GM19025 (cell line): ENCODE results near the gene SPANXD.
"Not testable (repeated sequence)": the region's sequence is repeated elsewhere in the genome, so short reads cannot be mapped to it uniquely, and the experiment has no call there.

Experiments used
- ATAC-seq: cut with Tn5 transposase; IDR thresholded peaks from one replicate; pipeline ENCODE4 v1.9.1; 2021; ENCODE audit warnings: mild to moderate bottlenecking, low read depth, moderate library complexity; ENCODE audit not compliant: unreplicated experiment

SPANXD gene

DNA sequence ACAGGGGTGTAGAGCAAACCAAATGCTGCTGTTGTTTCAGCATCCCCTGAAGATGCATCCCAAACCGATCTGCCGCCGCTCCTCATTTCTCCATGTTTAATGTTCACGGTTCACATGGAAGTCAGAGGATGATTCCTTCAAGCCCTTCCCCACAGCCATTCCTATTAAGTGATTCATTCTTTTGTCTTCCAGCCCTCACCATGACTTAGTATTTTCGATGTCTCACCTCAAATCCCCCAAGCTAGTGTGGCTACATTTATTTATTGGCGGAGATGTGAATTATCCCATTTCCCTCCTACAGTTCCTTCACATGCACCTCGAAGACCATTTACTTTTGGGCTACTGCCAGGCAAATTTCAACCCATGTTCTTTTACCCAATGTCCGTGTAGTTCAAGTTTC, at the start of gene SPANXD:
Gene SPANXD (minus strand): TSS at position 101 of the 400 bp plus-strand sequence. CDS start 334 bp downstream, outside the sequence.
- not testable (repeated sequence) for ATAC-seq

- ATAC-seq: no peak
Measured at GRCh38 chrX:141742666-141743065, 44.1 kb upstream of the SPANXD start.

GRCh38 chrX:141736656-141737055, 38.1 kb upstream of the SPANXD start:
- no peak for ATAC-seq

DNA sequence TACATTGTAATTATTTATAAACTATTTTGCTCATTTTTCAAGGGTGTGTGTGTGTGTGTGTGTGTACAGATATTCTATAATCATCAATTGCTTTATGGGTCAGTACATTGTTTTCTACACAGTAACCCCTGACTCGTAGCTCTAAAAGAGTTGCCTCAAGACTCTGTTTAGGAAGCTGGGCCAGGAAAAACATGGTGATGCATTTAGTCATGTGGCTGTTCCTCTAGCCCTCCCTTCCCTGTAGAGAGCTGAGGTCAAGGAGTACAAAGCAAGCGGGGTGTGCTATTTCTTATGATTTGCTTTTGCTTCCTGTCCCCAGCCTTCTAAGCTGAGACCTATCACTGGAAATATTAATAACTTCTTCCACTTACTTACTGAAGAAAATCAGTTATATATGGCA, 34.8 kb upstream of the SPANXD start:
- ATAC-seq: no peak

DNA sequence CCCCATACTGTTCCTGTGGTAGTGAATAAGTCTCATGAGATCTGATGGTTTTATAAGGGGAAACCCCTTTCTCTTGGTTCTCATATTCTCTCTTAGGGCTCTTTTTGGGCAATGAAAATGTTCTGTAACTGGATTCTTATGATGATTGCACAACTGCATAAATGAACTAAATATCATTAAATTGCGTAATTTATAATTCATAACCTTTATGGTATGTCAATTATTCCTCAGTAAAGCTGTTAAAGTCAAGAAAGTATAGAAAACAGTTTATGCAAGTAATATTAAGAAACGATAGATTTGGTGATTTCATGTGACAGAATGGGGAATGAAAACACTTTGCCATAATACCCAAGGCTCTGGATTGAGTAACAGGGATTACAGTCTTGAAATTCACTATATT, 33.5 kb upstream of the SPANXD start:
- no peak for ATAC-seq

GRCh38 chrX:141724186-141724585, 25.6 kb upstream of the SPANXD start:
- ATAC-seq: no peak

- no peak for ATAC-seq
Measured at GRCh38 chrX:141714680-141715079, 16.1 kb upstream of the SPANXD start.

DNA sequence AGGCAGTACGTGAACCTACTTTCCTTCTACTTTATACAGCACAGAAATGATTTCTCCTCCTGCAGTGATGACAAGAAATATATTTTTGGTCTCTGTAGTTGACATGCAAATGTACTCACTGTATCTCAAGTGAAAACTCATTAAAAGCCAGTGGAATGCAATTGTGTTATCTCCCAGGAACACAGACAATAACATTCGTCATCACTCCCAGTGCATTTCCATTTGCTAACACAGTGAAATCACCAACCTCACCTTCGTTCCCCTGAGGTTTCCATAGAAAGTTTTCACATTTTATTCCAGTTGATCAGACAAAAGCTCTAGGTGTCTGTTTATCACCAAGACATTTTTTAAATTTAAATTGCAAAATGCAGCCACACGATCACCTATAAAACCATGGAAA, 2.5 kb upstream of the SPANXD start:
- no peak for ATAC-seq

DNA sequence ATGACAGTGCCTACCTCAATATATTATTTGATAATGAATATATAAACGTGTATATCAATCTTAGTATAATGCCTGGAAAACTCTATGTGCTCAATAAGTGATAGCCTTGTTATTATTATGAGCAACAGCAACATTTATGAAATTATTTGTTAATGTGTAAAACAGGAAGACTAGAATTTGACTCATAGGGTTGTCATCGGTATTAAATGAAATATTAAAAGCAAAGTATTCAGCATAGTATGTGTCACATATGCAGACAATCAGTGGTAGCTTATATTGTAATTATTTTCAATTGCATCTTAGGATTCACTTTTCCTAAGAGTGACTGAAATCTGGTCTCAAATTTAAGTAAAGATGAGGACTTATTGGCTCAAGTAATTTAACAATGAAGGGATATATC, 24.6 kb downstream of the SPANXD start:
- no peak for ATAC-seq

DNA sequence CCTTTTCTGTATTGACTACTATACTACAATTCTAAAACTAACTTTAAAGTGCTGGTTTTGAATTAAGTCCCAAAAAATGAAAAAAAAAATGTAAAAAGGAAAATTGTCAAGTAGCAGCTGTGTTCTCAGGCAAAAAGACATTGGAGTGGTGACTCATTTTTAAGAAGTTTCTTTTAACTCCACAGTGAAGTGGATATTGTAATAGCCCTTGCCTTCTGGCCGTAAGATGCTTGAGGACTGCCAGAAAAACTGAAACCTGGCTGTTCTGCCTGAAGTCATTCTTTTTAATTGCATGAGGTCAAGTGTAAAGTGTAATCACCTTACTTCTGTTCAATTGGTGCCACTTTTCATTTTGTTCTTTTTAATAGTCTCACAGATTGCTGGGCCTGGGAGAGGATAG, 28.9 kb downstream of the SPANXD start:
- ATAC-seq: no peak

- no peak for ATAC-seq
Measured at GRCh38 chrX:141668371-141668770, 30.2 kb downstream of the SPANXD start.

DNA sequence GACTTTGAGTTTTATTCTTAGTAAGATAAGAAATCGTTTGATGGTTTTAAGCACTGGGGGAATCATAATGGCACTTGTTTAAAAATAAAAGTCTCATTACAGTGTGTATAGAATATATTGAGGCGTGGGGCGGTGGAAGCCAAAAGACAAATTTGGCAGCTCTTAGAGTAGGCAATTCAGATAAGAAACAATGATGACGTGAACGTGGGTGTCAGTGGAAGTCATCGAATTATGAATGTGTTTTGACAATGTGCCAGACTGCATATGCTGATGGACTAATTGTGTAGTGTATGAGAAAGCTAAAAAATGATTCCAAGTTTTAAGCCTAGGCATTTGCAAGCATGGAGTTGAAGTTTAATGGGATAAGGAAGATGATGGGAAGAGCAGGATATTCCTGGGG, 35.8 kb downstream of the SPANXD start:
- ATAC-seq: no peak

GRCh38 chrX:141652286-141652685, 46.3 kb downstream of the SPANXD start:
- no peak for ATAC-seq
